ENCODE data around the gene COL8A1.

The COL8A1 gene

DNA sequence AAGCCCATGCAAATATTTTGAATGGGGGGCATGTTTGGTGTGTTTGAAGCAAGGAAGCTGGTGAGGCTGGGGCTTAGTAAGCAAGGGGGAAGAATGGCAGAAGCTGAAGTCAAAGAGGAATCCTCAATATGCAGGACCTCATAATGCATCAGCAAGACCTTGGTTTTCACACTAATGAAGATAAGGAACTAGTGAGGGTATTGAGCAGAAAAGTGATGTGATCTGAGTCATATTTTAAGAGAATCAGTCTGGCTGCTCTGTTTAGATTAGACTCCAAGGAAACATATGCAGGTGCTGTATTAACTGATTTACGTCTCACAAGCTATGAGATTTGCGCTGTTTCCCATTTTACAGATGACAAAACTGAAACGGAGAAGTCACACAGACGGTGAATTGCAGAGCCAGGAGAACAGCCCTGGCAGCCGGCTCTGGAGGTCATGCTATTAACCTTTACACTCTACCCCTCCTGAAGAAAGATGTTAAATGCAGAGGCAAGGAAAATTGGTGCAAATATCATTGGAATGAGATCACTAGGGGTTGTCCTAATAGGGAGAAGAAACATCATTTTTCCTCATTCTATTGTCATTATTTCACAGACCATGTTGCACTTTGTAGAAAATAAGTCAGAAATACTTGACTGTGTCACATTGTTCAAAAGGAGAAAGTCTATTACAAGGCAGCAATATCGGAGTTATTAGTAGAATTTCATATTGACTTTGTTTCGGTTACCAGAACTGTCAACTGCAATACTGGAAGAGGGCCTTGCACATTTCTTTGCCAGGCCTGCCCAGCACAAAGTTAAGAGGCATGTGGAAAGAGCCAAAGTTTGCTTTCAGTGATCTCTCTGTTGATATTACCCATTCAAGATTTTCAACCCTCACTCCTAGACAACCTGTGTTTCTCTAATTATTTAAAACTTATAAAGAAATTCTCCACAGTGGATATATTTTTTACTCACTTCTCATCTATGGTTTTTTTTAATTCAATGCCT lies 64.9 kb downstream of the COL8A1 start:
- H3K4me3 ChIP-seq (ENCODE audit: low read length) = no peak overlapping the region

DNA sequence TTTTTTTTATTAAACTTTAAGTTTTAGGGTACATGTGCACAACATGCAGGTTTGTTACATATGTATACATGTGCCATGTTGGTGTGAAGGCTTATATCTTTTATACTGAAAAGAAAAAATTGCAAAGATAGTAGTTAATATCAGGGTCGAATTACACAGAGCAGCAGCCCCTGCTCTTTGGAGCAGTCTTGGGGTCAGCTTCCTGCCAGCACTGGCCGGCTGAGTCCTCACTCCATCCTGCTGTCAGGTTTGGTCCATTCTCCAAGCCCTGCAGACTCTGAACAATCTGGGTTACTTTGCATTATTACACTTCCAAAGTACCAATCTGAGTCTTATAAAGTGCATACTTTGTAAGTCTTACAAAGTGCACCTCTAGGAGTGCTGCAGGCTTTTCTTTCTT lies 66.0 kb downstream of the COL8A1 start:
- H3K9me3 ChIP-seq (replicated peaks; ENCODE audit: insufficient read depth, low read length) = no peaks in the 10 kb centered on the region
- H3K9me2 ChIP-seq (replicated peaks; ENCODE audit: insufficient read depth, low read length) = no peaks in the 10 kb centered on the region
- H3K4me3 ChIP-seq (ENCODE audit: low read length) = no peak overlapping the region
- no peak for DNase-seq
- H3K79me2 ChIP-seq (ENCODE audit: low read length) = no peaks in the 10 kb centered on the region
- no peak overlapping the region for H2AFZ ChIP-seq (ENCODE audit: low read length)
- no peaks in the 10 kb centered on the region for H3K27me3 ChIP-seq (replicated peaks; ENCODE audit: insufficient read depth, low read length)
- H3F3A ChIP-seq (ENCODE audit: insufficient read depth, low read length) = no peaks in the 10 kb centered on the region
- no peaks in the 10 kb centered on the region for H3K4me1 ChIP-seq (ENCODE audit: low read length)
- H4K20me1 ChIP-seq (ENCODE audit: insufficient read depth, low read length) = no peaks in the 10 kb centered on the region
- no peak overlapping the region for H3K9ac ChIP-seq (ENCODE audit: low read length)
- no peak overlapping the region for H3K4me2 ChIP-seq (ENCODE audit: low read depth, low read length)
- H3K36me3 ChIP-seq (replicated peaks; ENCODE audit: insufficient read depth, low read length) = no peaks in the 10 kb centered on the region
- TF ChIP-seq, protein P1, sequence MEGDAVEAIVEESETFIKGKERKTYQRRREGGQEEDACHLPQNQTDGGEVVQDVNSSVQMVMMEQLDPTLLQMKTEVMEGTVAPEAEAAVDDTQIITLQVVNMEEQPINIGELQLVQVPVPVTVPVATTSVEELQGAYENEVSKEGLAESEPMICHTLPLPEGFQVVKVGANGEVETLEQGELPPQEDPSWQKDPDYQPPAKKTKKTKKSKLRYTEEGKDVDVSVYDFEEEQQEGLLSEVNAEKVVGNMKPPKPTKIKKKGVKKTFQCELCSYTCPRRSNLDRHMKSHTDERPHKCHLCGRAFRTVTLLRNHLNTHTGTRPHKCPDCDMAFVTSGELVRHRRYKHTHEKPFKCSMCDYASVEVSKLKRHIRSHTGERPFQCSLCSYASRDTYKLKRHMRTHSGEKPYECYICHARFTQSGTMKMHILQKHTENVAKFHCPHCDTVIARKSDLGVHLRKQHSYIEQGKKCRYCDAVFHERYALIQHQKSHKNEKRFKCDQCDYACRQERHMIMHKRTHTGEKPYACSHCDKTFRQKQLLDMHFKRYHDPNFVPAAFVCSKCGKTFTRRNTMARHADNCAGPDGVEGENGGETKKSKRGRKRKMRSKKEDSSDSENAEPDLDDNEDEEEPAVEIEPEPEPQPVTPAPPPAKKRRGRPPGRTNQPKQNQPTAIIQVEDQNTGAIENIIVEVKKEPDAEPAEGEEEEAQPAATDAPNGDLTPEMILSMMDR (IDR thresholded peaks at IDR 0.05; ENCODE audit: low read length) = no peak
- no peak overlapping the region for H3K27ac ChIP-seq (ENCODE audit: low read length)

More for the DNA sequence above, 64.9 kb downstream of the COL8A1 start:
- H3F3A ChIP-seq (ENCODE audit: insufficient read depth, low read length) = no peaks in the 10 kb centered on the region
- no peak overlapping the region for H2AFZ ChIP-seq (ENCODE audit: low read length)
- no peaks in the 10 kb centered on the region for H3K9me3 ChIP-seq (replicated peaks; ENCODE audit: insufficient read depth, low read length)
- no peak overlapping the region for H3K9ac ChIP-seq (ENCODE audit: low read length)
- H3K79me2 ChIP-seq (ENCODE audit: low read length) = no peaks in the 10 kb centered on the region
- TF ChIP-seq, protein P1 (IDR thresholded peaks at IDR 0.05; ENCODE audit: low read length) = no peak
- no peak for TF ChIP-seq EZH2phosphoT487 (IDR thresholded peaks at IDR 0.05; ENCODE audit: low read length)
- no peak for TF ChIP-seq EZH2 (optimal IDR thresholded peaks at IDR 0.05; ENCODE audit: low read depth, low read length)
- H3K36me3 ChIP-seq (replicated peaks; ENCODE audit: insufficient read depth, low read length) = no peaks in the 10 kb centered on the region
- H3K27me3 ChIP-seq (replicated peaks; ENCODE audit: insufficient read depth, low read length) = no peaks in the 10 kb centered on the region
- H4K20me1 ChIP-seq (ENCODE audit: insufficient read depth, low read length) = no peaks in the 10 kb centered on the region
- no peak overlapping the region for H3K4me2 ChIP-seq (ENCODE audit: low read depth, low read length)
- no peaks in the 10 kb centered on the region for H3K9me2 ChIP-seq (replicated peaks; ENCODE audit: insufficient read depth, low read length)
- DNase-seq = peak; percentile 3
- no peak overlapping the region for H3K27ac ChIP-seq (ENCODE audit: low read length)
- H3K4me1 ChIP-seq (ENCODE audit: low read length) = no peaks in the 10 kb centered on the region

DNA sequence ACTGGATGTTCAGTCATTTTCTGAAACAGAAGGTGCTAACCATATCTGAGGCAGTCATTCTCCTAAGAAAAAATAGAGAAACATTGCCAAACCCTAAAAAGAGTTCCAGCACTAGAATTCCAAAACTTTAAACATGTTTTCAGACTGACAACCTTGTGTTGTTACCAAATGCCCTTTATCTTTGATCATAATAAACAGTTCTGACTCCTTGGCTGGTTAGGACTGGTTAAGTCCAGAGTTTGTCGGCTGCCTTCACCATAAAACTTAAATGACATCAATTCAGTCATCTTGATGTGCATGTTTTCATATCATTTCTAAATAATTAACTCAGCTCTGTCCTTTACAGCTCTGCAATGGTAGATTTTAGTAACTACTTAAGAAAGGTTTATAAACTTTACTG lies 68.0 kb downstream of the COL8A1 start:
- no peaks in the 10 kb centered on the region for H3F3A ChIP-seq (ENCODE audit: insufficient read depth, low read length)
- no peak overlapping the region for H3K4me3 ChIP-seq (ENCODE audit: low read length)
- no peaks in the 10 kb centered on the region for H3K79me2 ChIP-seq (ENCODE audit: low read length)
- no peak overlapping the region for H3K27ac ChIP-seq (ENCODE audit: low read length)
- H3K9me3 ChIP-seq (replicated peaks; ENCODE audit: insufficient read depth, low read length) = no peaks in the 10 kb centered on the region
- H3K9ac ChIP-seq (ENCODE audit: low read length) = no peak overlapping the region
- no peak overlapping the region for H3K4me2 ChIP-seq (ENCODE audit: low read depth, low read length)
- no peaks in the 10 kb centered on the region for H3K36me3 ChIP-seq (replicated peaks; ENCODE audit: insufficient read depth, low read length)
- H4K20me1 ChIP-seq (ENCODE audit: insufficient read depth, low read length) = no peaks in the 10 kb centered on the region
- H3K9me2 ChIP-seq (replicated peaks; ENCODE audit: insufficient read depth, low read length) = no peaks in the 10 kb centered on the region
- H3K27me3 ChIP-seq (replicated peaks; ENCODE audit: insufficient read depth, low read length) = no peaks in the 10 kb centered on the region
- no peaks in the 10 kb centered on the region for H3K4me1 ChIP-seq (ENCODE audit: low read length)
- DNase-seq = peak; percentile 2
- no peak overlapping the region for H2AFZ ChIP-seq (ENCODE audit: low read length)
- TF ChIP-seq EZH2phosphoT487 (IDR thresholded peaks at IDR 0.05; ENCODE audit: low read length) (no peak), EZH2 (optimal IDR thresholded peaks at IDR 0.05; ENCODE audit: low read depth, low read length) (no peak)
- TF ChIP-seq, protein P1 (IDR thresholded peaks at IDR 0.05; ENCODE audit: low read length) = no peak
